HL-60/S4 (cell line): ENCODE results near the gene KANK2.

Experiments used
- in situ Hi-C: fragments of 300-500 bp; cut with MboI; formaldehyde crosslinking; loops from 2 replicates; pipeline ENCODE4 v1.14.3; 2022; ENCODE audit warnings: low sequenced_read_pairs

KANK2 gene

GRCh38 chr19:11115042-11115441 is 82.3 kb downstream of the KANK2 start:
- in situ Hi-C loops: loop anchor here (25.0 kb wide), 1 partner anchor 953 kb away; no protein-coding TSS in a partner anchor
